Measurements from ENCODE around the gene BRME1. TPM values are rescaled to one million over a fixed set of nuclear protein-coding genes. Genes with fewer than 3 reads are reported as not detected.
A peak's percentile ranks its signal among the peaks of the same experiment; 100 is the strongest.

BRME1 gene
- total and polyA plus RNA-seq, 2 donors from 2014 or later, result 1.5 to 1.8 TPM

DNA sequence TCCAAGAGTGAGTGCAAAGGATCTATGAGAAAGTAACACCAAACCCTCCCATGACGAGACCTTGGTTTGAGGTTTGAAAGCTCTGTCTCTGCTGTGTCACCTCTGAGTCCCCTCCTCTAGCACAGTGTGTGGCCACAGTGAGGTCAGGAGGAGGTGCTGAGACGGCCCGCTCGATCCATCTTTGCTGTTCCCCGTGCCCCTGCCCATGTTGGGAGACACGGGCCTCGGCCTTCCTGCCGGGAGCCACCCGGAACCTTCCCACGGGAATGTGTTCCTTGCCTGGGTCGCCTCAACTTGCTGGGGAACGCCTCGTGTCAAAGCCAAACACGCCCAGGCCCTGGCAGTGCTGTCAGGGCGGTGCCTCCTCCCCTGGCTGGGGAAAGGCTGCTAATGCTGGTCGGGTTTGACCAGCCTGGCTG, 18.9 kb downstream of the BRME1 start:
- Histone ChIP-seq H3K27ac (ENCODE audit: low read depth in 2 of 2, low read length in 2 of 2) (no peak overlapping the region), H3K36me3 (ENCODE audit: control insufficient read depth in 2 of 3, insufficient read depth in 3 of 3, low read length in 3 of 3) (no peaks in the 10 kb centered on the region)
- FAIRE-seq, result no peak

DNA sequence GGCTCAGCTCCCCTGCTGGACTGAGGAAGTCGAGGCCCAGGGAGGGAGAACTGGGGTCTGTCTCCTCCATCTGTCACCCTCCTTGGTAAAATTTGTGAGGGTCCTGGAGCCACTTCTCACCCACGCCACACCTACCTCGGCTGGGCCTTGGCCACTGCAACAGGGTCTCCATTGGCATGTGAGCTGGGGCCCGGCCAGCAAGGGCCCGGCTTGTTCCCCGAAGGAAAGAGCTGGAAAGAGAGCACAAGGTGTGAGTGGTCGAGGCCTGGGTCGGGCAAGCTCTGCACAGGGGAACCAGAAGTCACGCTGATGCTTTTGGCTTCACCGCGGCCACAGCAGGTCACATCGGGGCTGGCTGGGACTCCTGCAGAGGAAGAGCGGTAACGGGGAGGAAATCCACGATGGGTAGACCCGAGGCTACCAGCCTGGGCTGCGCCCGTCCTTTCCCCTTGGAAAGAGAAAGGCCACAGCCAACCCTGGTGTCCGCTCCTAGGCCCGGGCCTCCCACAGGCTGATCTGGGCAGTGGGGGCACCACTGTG, 20.0 kb downstream of the BRME1 start:
- H3K4me1 ChIP-seq (ENCODE audit: control insufficient read depth in 2 of 3, insufficient read depth in 2 of 3, low read depth in 1 of 3, low read length in 3 of 3), result peaks cover 0 to 5% (median 0%) of the 10 kb centered on the region in 3 donors
- H3K9me3 ChIP-seq (ENCODE audit: control insufficient read depth in 2 of 3, insufficient read depth in 1 of 3, low read length in 3 of 3), result no peaks in the 10 kb centered on the region
- no peaks in the 10 kb centered on the region for H3K27me3 ChIP-seq (ENCODE audit: control insufficient read depth, insufficient read depth, low read length)
- no peak overlapping the region for H3K4me3 ChIP-seq (ENCODE audit: low read length in 3 of 3)
- DNase-seq (no peak), FAIRE-seq (no peak)
- H3K9ac ChIP-seq (ENCODE audit: low read length in 3 of 3), result no peak overlapping the region
- no peaks in the 10 kb centered on the region for H3K36me3 ChIP-seq (ENCODE audit: control insufficient read depth in 2 of 3, insufficient read depth in 3 of 3, low read length in 3 of 3)
- TF ChIP-seq, protein P1, sequence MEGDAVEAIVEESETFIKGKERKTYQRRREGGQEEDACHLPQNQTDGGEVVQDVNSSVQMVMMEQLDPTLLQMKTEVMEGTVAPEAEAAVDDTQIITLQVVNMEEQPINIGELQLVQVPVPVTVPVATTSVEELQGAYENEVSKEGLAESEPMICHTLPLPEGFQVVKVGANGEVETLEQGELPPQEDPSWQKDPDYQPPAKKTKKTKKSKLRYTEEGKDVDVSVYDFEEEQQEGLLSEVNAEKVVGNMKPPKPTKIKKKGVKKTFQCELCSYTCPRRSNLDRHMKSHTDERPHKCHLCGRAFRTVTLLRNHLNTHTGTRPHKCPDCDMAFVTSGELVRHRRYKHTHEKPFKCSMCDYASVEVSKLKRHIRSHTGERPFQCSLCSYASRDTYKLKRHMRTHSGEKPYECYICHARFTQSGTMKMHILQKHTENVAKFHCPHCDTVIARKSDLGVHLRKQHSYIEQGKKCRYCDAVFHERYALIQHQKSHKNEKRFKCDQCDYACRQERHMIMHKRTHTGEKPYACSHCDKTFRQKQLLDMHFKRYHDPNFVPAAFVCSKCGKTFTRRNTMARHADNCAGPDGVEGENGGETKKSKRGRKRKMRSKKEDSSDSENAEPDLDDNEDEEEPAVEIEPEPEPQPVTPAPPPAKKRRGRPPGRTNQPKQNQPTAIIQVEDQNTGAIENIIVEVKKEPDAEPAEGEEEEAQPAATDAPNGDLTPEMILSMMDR (IDR thresholded peaks at IDR 0.05; ENCODE audit: borderline replicate concordance, extremely low read depth, insufficient read depth), result no peak
- intact Hi-C loops (cut with DNase I), result loop anchor here (10.0 kb wide), 1 partner anchor 169 kb away; no protein-coding TSS in a partner anchor
- no peak overlapping the region for H3K27ac ChIP-seq (ENCODE audit: low read depth in 2 of 2, low read length in 2 of 2)

More for the DNA sequence above, 18.9 kb downstream of the BRME1 start:
- Histone ChIP-seq H3K9me3 (ENCODE audit: control insufficient read depth in 2 of 3, insufficient read depth in 1 of 3, low read length in 3 of 3) (no peaks in the 10 kb centered on the region), H3K27me3 (ENCODE audit: control insufficient read depth, insufficient read depth, low read length) (no peaks in the 10 kb centered on the region), H3K4me1 (ENCODE audit: control insufficient read depth in 2 of 3, insufficient read depth in 2 of 3, low read depth in 1 of 3, low read length in 3 of 3) (no peaks in the 10 kb centered on the region), H3K4me3 (ENCODE audit: low read length in 3 of 3) (no peak overlapping the region), H3K9ac (ENCODE audit: low read length in 3 of 3) (no peak overlapping the region)
- DNase-seq, result no peak
- TF ChIP-seq, protein P1 (IDR thresholded peaks at IDR 0.05; ENCODE audit: borderline replicate concordance, extremely low read depth, insufficient read depth), result no peak
- intact Hi-C loops (cut with DNase I), result loop anchor here (10.0 kb wide), 1 partner anchor 168 kb away; no protein-coding TSS in a partner anchor

DNA sequence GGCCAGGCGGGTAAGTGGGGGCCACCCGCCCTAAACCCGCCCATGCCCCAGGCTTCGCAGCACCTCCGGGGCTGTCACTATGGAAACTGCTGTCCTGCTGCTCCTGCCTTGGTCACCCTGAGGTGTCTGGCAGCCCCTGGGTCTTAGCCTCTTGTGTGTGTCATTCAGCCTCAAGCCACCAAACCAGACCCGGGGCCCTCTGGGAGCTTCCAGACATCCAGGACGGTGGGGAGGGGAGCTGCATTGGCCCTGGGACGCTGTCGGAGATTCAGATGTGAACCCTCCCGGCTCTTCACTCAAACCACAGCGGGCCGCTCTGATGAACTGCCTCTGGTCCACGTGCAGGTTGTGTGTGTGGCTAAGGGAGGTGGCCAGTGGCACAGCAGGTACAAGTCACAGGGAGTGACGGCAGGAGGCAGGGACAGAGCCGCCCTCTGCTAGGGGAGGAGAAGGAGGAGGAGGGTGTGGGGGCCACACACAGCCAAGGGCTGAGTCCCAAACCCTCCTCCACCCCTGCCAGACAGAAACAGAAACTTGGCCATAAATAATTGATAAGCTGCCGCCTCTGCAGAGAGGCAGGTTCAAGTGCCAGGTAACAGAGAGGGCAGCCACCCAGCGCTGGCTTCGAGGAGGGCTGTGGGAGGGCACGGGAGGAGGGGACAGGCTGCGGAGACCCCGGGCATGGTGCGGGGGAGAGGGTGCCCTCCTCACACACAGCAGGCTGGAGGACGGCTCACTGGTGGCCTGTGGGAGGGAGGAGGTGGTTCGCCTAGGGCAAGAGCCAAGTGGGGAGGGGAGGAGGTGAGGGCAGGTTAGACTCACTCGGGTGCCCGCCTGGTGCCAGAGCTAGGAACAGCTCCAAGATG, 21.0 kb downstream of the BRME1 start:
- Histone ChIP-seq H3K4me1 (ENCODE audit: control insufficient read depth in 2 of 3, insufficient read depth in 2 of 3, low read depth in 1 of 3, low read length in 3 of 3) (peaks cover 0 to 11% (median 0%) of the 10 kb centered on the region in 3 donors), H3K36me3 (ENCODE audit: control insufficient read depth in 2 of 3, insufficient read depth in 3 of 3, low read length in 3 of 3) (no peaks in the 10 kb centered on the region), H3K9ac (ENCODE audit: low read length in 3 of 3) (no peak overlapping the region), H3K9me3 (ENCODE audit: control insufficient read depth in 2 of 3, insufficient read depth in 1 of 3, low read length in 3 of 3) (no peaks in the 10 kb centered on the region), H3K27me3 (ENCODE audit: control insufficient read depth, insufficient read depth, low read length) (no peaks in the 10 kb centered on the region), H3K4me3 (ENCODE audit: low read length in 3 of 3) (no peak overlapping the region), H3K27ac (ENCODE audit: low read depth in 2 of 2, low read length in 2 of 2) (no peak overlapping the region)
- intact Hi-C loops (cut with DNase I), result loop anchor here (10.0 kb wide), 1 partner anchor 170 kb away; no protein-coding TSS in a partner anchor
- FAIRE-seq (no peak), DNase-seq (peak; percentile 76 to 87 (median 82))
- TF ChIP-seq, protein P1 (IDR thresholded peaks at IDR 0.05; ENCODE audit: borderline replicate concordance, extremely low read depth, insufficient read depth), result no peak
